ENCODE measurements around the gene SMIM29.
"Not testable (repeated sequence)": the region's sequence is repeated elsewhere in the genome, so short reads cannot be mapped to it uniquely, and the experiment has no call there.

Gene SMIM29

DNA sequence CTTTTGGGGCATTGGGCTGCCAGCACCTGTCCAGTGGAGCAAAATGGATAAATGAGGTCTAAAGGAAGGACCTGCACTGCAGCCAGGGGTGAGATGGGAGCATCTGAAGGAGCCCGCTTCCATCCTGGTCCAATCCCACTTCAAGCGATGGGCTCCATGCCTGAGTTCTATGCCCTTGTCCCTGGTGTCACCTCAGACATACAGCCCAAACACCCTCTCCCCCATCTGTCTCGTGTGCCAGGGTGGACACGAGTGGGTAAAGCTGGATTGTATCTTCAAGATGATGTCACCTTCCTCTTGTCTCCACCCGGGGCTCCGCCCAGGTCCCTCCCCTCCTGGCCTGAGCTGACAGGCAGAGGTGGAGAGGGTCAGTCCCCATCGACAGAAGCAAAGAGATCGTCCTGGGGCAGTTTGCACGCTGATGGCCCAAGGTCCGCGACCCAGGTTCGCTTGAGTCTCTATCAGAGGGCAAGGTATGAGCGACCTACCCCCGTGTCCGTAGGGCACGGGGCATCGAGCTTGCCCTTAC is 544 bp downstream of the SMIM29 start:
- Mint-ChIP-seq H3K36me3 (ENCODE audit: low read depth) (peaks cover 52% of the 10 kb centered on the region), H3K4me1 (ENCODE audit: low read depth) (peaks cover 83% of the 10 kb centered on the region), H3K4me3 (peak overlapping the region; percentile 82), H3K27me3 (no peaks in the 10 kb centered on the region), H3K9me3 (no peaks in the 10 kb centered on the region), H3K27ac (peak overlapping the region; percentile 89)
- intact Hi-C loops (cut with micrococcal nuclease), result loop anchor here (2.0 kb wide), 3 partner anchors 51 to 145 kb away; partner anchors contain the start of gene NUDT3

DNA sequence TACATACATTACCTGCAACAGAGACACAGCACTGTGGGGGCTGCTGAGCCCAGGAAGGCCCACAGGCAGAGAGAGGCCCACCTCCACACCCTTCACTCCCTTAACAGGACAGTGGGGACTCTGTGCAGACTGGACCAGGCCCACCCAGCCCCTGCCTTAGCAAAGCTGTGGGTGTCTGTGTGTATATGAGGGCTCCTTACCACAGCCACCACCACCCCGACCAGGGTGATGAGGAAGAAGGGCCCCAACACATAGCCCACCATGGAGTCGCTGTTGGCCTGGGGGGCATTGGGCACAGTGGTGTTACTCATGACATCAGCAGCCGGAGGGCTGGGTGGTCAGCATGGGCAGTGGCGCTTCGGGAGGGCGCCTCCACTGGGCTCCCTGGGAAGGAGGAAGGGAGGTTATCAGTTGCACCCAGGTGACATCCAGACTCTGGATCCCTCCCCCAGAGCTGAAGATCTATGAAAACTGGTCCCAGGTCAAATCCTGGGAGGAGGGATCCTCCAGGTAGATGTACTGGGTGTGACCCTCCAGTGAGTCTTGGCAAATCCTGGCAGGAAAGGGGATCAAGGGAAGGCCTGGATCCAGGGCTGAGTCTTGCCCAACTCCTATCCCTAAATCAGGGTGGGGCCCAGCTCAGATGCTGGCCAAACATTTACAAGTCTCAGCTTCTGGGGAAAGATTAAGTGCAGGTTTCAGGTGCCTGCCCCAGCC is 1.2 kb downstream of the SMIM29 start:
- Mint-ChIP-seq H3K36me3 (ENCODE audit: low read depth) (peaks cover 58% of the 10 kb centered on the region), H3K27me3 (no peaks in the 10 kb centered on the region), H3K4me1 (ENCODE audit: low read depth) (peaks cover 83% of the 10 kb centered on the region), H3K4me3 (peak overlapping the region; percentile 82), H3K9me3 (no peaks in the 10 kb centered on the region), H3K27ac (peak overlapping the region; percentile 89)
- intact Hi-C loops (cut with micrococcal nuclease), result loop anchor here (2.0 kb wide), 3 partner anchors 51 to 145 kb away; partner anchors contain the start of gene NUDT3

DNA sequence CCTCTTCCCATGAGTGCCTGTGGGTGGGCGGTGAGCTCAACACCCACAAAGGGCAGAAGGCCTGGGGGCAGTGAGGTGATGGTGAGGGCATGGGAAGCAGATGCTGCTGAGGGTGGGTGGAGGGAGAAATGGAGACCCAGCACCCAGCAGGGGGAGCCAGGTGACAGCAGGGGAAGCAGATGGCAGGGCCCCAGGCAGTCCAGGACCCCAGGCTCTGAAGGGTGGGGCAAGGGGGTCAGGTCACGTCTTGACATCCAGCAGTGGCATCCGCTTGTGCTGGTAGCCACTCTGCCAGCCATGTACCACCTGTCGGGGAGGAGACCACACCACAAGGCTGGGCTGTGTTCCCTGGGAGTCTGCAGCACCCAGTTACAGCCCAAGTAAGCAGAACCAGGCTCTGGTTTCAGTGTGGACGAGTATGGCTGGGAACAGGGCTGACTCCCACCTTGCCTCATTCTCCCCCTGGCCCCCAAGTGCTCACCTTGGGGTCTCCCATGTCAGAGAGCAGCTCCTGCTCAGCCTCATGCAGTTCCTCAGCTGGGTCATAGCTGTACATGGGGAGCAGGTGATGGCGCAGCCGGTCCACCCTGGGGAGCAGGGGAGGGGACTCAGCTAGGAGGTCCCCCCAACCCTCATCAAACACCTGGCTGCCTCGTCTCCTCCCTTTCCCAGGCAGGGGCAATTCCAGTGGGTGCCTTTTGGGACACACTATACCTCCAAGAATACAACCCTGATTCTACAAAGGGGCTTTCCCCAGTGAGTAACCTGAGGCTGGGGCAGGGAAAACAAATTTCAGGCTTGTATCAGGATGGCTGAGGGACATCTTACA is 2.0 kb downstream of the SMIM29 start:
- H3K4me3 Mint-ChIP-seq, result no peak overlapping the region
- peaks cover 83% of the 10 kb centered on the region for H3K4me1 Mint-ChIP-seq (ENCODE audit: low read depth)
- H3K27ac Mint-ChIP-seq, result no peak overlapping the region

DNA sequence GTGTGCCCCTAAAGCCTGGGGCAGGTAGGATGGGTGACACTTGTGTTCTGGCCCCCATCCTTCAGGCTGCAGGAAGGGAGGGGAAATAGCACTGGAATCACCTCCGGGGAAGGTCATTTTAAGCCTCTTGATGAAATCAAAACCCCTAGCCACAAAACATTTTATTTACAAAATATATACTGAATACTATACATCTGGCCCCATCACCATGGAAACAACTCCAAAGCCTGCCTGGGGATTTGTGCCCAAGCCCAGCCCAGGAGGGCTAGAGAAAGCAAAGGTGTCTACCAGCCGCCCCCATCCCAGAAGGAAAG is 2.6 kb downstream of the SMIM29 start:
- Mint-ChIP-seq H3K4me3 (no peak overlapping the region), H3K27ac (no peak overlapping the region), H3K27me3 (no peaks in the 10 kb centered on the region), H3K4me1 (ENCODE audit: low read depth) (peaks cover 89% of the 10 kb centered on the region), H3K36me3 (ENCODE audit: low read depth) (peaks cover 72% of the 10 kb centered on the region), H3K9me3 (no peaks in the 10 kb centered on the region)
- intact Hi-C loops (cut with micrococcal nuclease), result no loop called here

More for the DNA sequence above, 2.0 kb downstream of the SMIM29 start:
- Mint-ChIP-seq H3K9me3 (no peaks in the 10 kb centered on the region), H3K36me3 (ENCODE audit: low read depth) (peaks cover 67% of the 10 kb centered on the region), H3K27me3 (no peaks in the 10 kb centered on the region)
- intact Hi-C loops (cut with micrococcal nuclease), result no loop called here

DNA sequence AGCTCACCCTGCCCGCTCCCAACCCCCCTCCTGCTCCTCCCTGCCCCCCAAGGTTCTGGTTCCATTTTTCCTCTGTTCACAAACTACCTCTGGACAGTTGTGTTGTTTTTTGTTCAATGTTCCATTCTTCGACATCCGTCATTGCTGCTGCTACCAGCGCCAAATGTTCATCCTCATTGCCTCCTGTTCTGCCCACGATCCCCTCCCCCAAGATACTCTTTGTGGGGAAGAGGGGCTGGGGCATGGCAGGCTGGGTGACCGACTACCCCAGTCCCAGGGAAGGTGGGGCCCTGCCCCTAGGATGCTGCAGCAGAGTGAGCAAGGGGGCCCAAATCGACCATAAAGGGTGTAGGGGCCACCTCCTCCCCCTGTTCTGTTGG is 3.1 kb downstream of the SMIM29 start:
- H3K9me3 Mint-ChIP-seq; H3K4me3 Mint-ChIP-seq; H3K27ac Mint-ChIP-seq; intact Hi-C loops (cut with micrococcal nuclease); H3K27me3 Mint-ChIP-seq: not testable (repeated sequence)
- H3K4me1 Mint-ChIP-seq (ENCODE audit: low read depth), result peaks cover 89% of the 10 kb centered on the region
- H3K36me3 Mint-ChIP-seq (ENCODE audit: low read depth), result peaks cover 77% of the 10 kb centered on the region

DNA sequence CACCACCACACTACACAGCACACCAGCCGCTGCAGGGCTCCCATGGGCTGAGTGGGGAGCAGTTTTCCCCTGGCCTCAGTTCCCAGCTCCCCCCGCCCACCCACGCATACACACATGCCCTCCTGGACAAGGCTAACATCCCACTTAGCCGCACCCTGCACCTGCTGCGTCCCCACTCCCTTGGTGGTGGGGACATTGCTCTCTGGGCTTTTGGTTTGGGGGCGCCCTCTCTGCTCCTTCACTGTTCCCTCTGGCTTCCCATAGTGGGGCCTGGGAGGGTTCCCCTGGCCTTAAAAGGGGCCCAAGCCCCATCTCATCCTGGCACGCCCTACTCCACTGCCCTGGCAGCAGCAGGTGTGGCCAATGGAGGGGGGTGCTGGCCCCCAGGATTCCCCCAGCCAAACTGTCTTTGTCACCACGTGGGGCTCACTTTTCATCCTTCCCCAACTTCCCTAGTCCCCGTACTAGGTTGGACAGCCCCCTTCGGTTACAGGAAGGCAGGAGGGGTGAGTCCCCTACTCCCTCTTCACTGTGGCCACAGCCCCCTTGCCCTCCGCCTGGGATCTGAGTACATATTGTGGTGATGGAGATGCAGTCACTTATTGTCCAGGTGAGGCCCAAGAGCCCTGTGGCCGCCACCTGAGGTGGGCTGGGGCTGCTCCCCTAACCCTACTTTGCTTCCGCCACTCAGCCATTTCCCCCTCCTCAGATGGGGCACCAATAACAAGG is 3.6 kb downstream of the SMIM29 start:
- intact Hi-C loops (cut with micrococcal nuclease), result not testable (repeated sequence)
- peaks cover 82% of the 10 kb centered on the region for H3K36me3 Mint-ChIP-seq (ENCODE audit: low read depth)
- H3K4me1 Mint-ChIP-seq (ENCODE audit: low read depth), result peaks cover 89% of the 10 kb centered on the region

DNA sequence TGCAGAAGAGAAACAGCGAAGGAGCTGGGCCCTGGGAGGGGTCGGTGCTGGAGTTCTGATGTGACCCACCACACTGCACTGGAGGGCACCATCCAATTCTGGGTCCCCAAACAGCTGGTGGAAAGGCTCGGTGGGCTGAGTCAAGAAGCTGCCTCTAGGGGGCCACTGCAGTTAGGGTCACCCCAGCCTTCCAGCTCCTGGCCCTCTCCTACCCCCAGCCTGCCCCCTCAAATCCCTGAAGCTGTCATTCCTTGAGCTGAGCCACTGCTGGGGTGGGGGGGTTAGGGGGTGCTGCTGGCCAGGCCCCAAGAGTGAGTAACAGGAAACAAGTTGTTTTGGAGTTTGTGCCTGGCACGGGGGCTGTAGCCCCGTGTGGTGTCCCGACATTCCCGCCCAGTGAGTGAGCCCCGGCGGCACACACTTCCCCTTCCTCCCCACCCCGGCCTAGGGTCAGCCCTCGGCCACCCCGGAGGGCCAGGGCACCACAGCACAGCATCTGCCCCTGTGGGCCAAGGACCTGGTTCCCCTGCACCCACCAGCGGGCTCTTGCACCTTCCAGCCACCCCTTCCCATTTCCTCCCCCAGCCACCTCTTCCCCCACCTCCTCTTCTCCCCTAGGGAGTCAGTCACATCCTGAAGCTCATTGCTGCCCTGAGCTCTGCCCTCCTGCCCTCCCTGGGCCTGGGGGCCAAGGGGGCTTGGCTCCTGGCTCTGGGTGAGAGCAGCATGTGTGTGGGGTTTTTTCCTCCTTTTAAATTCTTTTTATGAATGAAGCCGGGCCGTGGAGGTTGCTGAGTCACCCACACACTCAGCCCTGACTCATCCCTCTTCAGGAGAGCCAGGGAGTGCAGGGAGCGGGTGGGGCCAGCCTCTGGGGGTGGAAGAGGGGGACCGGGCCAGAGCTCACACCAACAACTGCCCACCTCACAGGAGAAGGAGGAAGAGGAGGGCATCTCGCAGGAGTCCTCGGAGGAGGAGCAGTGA is 4.6 kb downstream of the SMIM29 start:
- Mint-ChIP-seq H3K27me3 (no peaks in the 10 kb centered on the region), H3K4me1 (ENCODE audit: low read depth) (peaks cover 87% of the 10 kb centered on the region), H3K4me3 (peak overlapping the region; percentile 50), H3K27ac (peak overlapping the region; percentile 61), H3K36me3 (ENCODE audit: low read depth) (peaks cover 85% of the 10 kb centered on the region), H3K9me3 (no peaks in the 10 kb centered on the region)
- intact Hi-C loops (cut with micrococcal nuclease), result no loop called here

More for the DNA sequence above, 3.6 kb downstream of the SMIM29 start:
- H3K27ac Mint-ChIP-seq, result peak overlapping the region; percentile 60
- H3K4me3 Mint-ChIP-seq, H3K27me3 Mint-ChIP-seq, H3K9me3 Mint-ChIP-seq: not testable (repeated sequence)

DNA sequence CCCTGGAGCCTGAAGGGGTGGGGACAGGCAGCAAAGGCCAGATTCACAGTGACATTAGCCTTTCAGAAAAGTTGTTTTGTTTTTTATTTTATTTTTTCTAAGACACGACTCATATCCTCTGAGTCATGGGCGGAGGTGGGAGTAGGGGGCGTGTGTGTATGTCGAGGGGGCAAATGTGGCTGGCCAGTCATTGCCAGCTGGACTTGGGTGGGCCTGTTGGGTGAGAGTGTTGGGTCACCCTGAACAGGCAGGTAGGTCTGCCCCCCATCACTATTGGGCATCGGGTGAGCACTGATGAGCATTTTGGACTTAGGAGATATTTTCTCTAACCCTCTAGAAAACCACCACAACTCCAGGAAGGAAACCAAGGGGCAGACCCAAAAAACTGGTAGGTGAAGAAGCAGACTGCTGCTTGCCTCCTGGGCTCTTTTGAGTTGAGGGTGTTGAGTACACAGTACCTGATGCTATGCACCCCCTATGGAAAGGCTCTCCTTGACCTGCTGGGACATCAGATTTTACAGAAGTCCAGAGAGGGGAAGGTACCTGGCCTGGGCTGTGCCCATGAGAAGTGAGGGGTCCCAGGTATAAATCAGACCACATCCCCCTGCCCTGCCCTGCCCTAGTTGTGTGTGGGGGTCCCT is 5.6 kb downstream of the SMIM29 start:
- Mint-ChIP-seq H3K27me3 (no peaks in the 10 kb centered on the region), H3K36me3 (ENCODE audit: low read depth) (peaks cover 81% of the 10 kb centered on the region), H3K4me3 (no peak overlapping the region), H3K27ac (peak overlapping the region; percentile 4), H3K4me1 (ENCODE audit: low read depth) (peaks cover 92% of the 10 kb centered on the region), H3K9me3 (no peaks in the 10 kb centered on the region)
- intact Hi-C loops (cut with micrococcal nuclease), result no loop called here

DNA sequence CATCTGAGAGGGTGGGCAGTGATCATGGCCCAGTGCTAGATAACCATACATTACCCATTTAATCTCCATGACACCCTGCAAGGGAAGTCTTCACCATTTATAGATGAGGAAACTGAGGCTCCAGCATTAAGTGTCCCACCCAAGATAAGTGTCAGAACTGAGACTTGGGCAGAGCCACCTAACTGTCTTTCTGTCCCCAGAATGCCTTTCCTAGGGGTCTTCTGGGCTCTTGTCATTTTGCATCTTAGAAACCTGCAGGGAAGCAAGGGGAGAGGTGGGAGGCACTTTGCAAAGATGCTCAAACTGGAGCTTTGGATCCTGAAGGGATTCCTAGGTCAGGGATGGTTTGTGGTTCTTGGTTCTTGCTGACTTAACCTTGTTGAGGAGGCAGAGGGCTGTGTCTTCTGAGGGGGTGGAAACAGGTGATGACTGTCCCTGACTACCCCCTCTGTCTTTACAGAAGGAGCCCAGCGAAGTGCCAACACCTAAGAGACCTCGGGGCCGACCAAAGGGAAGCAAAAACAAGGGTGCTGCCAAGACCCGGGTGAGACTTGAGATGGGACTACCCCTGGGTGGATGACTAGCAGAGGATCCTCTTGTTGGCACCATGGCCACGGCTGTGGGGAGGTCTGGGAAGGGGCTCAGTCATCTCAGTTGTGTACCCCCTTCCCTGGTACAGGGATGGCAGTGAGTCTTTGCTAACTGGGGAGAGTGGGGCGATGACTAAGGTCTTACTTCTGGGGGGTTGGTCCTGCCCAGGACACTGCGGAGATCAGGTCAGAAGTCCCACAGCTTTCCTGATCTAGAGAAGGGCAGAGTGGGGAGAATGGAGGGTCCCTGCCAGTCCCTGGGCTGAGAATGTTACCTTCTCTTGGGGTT is 6.3 kb downstream of the SMIM29 start:
- no peaks in the 10 kb centered on the region for H3K9me3 Mint-ChIP-seq
- H3K36me3 Mint-ChIP-seq (ENCODE audit: low read depth), result peaks cover 73% of the 10 kb centered on the region
- peak overlapping the region; percentile 4 for H3K27ac Mint-ChIP-seq
- H3K27me3 Mint-ChIP-seq, result no peaks in the 10 kb centered on the region
- H3K4me1 Mint-ChIP-seq (ENCODE audit: low read depth), result peaks cover 87% of the 10 kb centered on the region
- no peak overlapping the region for H3K4me3 Mint-ChIP-seq
- intact Hi-C loops (cut with micrococcal nuclease), result no loop called here

DNA sequence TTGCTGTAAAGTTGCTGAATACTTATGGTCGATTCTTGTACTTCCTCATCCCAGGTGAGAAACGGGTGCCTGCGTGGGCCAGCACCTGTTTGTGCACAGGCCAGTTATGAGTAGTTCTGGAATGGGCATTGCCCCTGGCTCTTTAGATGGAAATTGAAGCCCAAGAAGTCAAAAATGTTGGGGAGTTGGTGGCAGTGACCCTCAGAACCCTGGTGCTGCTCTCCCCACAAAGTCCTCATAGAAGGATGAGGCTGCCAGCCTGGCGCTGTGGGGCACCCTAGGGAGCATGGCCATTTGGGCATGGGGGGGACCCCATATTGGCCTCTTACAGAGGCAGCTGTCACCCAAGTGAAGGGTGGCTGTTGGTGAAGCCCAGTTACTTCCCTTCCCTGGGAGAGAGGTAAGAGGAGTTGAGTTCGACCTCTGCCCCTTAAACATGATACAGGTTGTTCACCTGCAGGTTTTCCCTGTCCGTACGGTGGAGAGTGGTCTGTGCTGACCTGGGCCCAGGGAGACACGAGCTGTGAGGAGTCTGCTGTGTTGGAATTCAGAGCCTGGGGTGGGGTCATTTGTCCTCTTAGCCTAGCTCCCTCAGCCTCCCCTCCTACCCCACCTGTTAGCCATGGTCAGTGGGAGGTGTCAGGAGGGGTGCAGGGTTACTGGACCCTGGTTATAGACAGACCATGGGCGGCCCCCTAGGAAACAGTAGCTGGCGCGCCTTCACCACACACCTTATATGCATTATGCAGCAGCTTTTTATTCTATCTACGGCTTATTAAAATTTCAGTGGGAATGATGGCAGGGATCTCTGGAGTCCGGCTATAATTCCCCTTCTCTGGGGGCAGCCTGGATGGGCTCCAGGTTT is 7.2 kb downstream of the SMIM29 start:
- no peaks in the 10 kb centered on the region for H3K27me3 Mint-ChIP-seq
- no peaks in the 10 kb centered on the region for H3K9me3 Mint-ChIP-seq
- intact Hi-C loops (cut with micrococcal nuclease), result no loop called here
- H3K4me1 Mint-ChIP-seq (ENCODE audit: low read depth), result peaks cover 81% of the 10 kb centered on the region
- H3K36me3 Mint-ChIP-seq (ENCODE audit: low read depth), result peaks cover 65% of the 10 kb centered on the region
- H3K4me3 Mint-ChIP-seq, result no peak overlapping the region
- H3K27ac Mint-ChIP-seq, result no peak overlapping the region

Measured in dendritic cell treated with granulocyte-macrophage colony-stimulating factor and Interleukin-4, amounts not matched to agents 40 ng/mL and 50 ng/mL, for 4 days (primary cell).